Left ventricle myocardium inferior (tissue), 1 donor: ENCODE data around the gene NOC4L. TPM values are rescaled to one million over a fixed set of nuclear protein-coding genes. Genes with fewer than 3 reads are reported as not detected.

Experiments
- DNase-seq: peaks from one replicate; pipeline ENCODE4 v3.0.0-alpha.2; 2020
- H3K27ac ChIP-seq: fragments of 200-600 bp; replicated peaks from 2 replicates; pipeline ENCODE4 v1.8.0; 2021
- H3K27me3 ChIP-seq: fragments of 200-600 bp; 2 replicates; pipeline ENCODE4 v1.8.0; 2021; ENCODE audit warnings: low read depth
- H3K36me3 ChIP-seq: fragments of 200-600 bp; 2 replicates; pipeline ENCODE4 v1.8.0; 2021
- H3K4me1 ChIP-seq: fragments of 200-600 bp; 2 replicates; pipeline ENCODE4 v1.8.0; 2021
- H3K4me3 ChIP-seq: fragments of 200-600 bp; 2 replicates; pipeline ENCODE4 v1.8.0; 2021; ENCODE audit warnings: mild to moderate bottlenecking, moderate library complexity
- H3K9me3 ChIP-seq: fragments of 200-600 bp; replicated peaks from 2 replicates; pipeline ENCODE4 v1.8.0; 2021
- CTCF ChIP-seq: fragments of 200-600 bp; IDR thresholded peaks from 2 replicates; pipeline ENCODE4 v1.8.0; 2021; ENCODE audit warnings: antibody characterized with exemption, mild to moderate bottlenecking, borderline replicate concordance
- intact Hi-C: fragments of 100-400 bp; cut with micrococcal nuclease; formaldehyde crosslinking; loops from one replicate; pipeline ENCODE4 v1.11.0; 2022
- total RNA-seq: library from RNA; stranded (reverse); fragmentation: NEBNext Ultra II Directional; extraction: Animal tissue kit (Norgen Biotek cat#: 25700); gene quantifications from one replicate; pipeline ENCODE4 v1.2.1, GENCODE V29; 2021
- donor health status: DM: no; HTN: yes; CAD: no; lungs with severe emphysema.

NOC4L gene
- total RNA-seq, 1 donor from 2014 or later, result 10.3 TPM

DNA sequence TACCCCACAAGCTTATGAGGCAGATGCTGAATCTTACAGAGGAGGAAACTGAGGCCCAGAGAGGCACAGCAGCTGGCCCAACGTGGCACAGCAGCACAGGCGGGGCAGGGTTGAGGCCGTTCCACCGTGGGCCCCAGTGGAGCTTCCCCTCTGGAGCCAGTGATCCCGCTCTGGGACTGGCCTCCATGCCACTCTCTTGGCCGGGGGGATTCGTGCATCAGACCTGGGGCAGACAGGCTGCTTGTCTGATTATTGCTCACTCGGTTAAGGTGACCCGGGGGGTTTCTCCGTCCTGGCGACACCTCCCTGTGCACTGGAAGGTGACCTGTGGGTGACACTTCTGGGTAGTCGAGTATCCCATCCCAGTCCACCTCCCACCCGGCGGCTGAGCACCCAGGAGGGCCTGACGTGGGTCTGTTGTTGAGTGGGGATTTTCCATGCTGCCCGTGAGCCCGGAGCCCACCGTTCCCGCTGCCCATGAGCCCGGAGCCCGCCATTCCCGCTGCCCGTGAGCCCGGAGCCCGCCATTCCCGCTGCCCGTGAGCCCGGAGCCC, 27.8 kb downstream of the NOC4L start:
- intact Hi-C loops, result no loop called here
- Histone ChIP-seq H3K27me3 (peaks cover 94% of the 10 kb centered on the region), H3K4me1 (no peaks in the 10 kb centered on the region), H3K27ac (no peak overlapping the region), H3K4me3 (no peak overlapping the region), H3K36me3 (no peaks in the 10 kb centered on the region), H3K9me3 (no peaks in the 10 kb centered on the region)
- peak; percentile 5 for DNase-seq
- TF ChIP-seq CTCF, result no peak

GRCh38 chr12:132172619-132173018, 28.4 kb downstream of the NOC4L start:
- Histone ChIP-seq H3K36me3 (no peaks in the 10 kb centered on the region), H3K4me1 (no peaks in the 10 kb centered on the region), H3K27me3 (peaks cover 97% of the 10 kb centered on the region), H3K9me3 (no peaks in the 10 kb centered on the region), H3K27ac (no peak overlapping the region), H3K4me3 (no peak overlapping the region)
- peak; percentile 5 for DNase-seq
- no peak for TF ChIP-seq CTCF
- intact Hi-C loops, result no loop called here

DNA sequence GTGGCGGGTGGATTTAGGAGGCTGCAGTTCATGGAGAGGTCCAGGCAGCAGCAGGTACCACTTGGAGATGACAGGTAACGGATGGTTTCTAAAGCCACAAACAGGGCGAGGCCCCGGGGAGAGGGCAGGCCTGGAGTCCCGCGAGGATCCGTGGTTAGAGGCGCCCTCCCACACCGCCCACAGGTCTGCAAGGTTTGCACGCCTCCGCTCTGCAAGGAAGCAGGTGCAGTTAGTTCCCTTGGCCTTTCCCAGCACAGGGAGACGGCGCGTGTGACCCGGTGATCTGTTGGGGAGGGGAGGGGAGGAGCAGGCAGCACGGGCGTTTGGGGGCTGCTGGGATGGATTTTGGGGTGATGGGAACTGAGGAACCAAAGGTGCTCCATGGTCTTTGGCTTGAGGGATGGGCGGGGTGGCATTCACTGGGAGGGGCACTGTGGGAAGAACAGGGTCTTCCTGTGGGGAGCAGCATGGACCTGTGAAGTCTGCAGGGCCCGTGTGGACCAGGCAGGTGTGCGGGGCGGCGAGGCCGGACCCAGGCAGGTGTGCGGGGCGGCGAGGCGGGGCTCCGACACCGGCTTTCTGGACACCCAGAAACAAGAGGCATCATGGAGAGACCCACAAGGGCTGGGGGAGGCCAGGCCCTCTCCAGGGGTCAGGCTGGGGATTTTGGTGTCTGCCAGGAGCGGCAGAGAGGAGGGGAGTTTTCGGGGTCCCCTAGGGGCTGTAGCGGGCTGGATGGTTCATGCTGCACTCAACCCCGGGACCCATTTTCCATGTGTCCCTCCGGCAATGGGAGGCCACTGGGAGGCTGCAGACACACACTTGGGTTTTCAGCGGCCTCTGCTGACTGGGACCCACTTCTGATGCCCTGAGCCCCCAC, 29.1 kb downstream of the NOC4L start:
- no peak for TF ChIP-seq CTCF
- no peaks in the 10 kb centered on the region for H3K36me3 ChIP-seq
- no peaks in the 10 kb centered on the region for H3K9me3 ChIP-seq
- DNase-seq, result peak; percentile 8
- intact Hi-C loops, result no loop called here
- H3K4me1 ChIP-seq, result no peaks in the 10 kb centered on the region
- peaks cover 95% of the 10 kb centered on the region for H3K27me3 ChIP-seq
- no peak overlapping the region for H3K27ac ChIP-seq
- H3K4me3 ChIP-seq, result no peak overlapping the region

- H3K27ac ChIP-seq, result no peak overlapping the region
- no peaks in the 10 kb centered on the region for H3K9me3 ChIP-seq
- DNase-seq, result peak; percentile 9
- peaks cover 97% of the 10 kb centered on the region for H3K27me3 ChIP-seq
- H3K36me3 ChIP-seq, result no peaks in the 10 kb centered on the region
- no peaks in the 10 kb centered on the region for H3K4me1 ChIP-seq
- no peak overlapping the region for H3K4me3 ChIP-seq
- no peak for TF ChIP-seq CTCF
- intact Hi-C loops, result no loop called here
Measured at GRCh38 chr12:132174015-132174838, 30.0 kb downstream of the NOC4L start.

- H3K9me3 ChIP-seq, result no peaks in the 10 kb centered on the region
- intact Hi-C loops, result no loop called here
- no peak overlapping the region for H3K4me3 ChIP-seq
- H3K36me3 ChIP-seq, result no peaks in the 10 kb centered on the region
- H3K4me1 ChIP-seq, result no peaks in the 10 kb centered on the region
- no peak for DNase-seq
- no peak overlapping the region for H3K27ac ChIP-seq
- no peak for TF ChIP-seq CTCF
- peaks cover 97% of the 10 kb centered on the region for H3K27me3 ChIP-seq
Measured at GRCh38 chr12:132174839-132175490, 30.7 kb downstream of the NOC4L start.
